ENCODE data around the gene STK24.

GRCh38 chr13:98514288-98514687, 62.6 kb downstream of the STK24 start:
- no peak for TF ChIP-seq CTCF (conservative IDR thresholded peaks at IDR 0.05; ENCODE audit: low read length)
- TF ChIP-seq EZH2phosphoT487 (IDR thresholded peaks at IDR 0.05; ENCODE audit: borderline replicate concordance), result no peak

Data from Loucy (cell line).